ENCODE data around the gene GCNT1.
"Not testable (repeated sequence)": the region's sequence is repeated elsewhere in the genome, so short reads cannot be mapped to it uniquely, and the experiment has no call there.

Gene GCNT1

DNA sequence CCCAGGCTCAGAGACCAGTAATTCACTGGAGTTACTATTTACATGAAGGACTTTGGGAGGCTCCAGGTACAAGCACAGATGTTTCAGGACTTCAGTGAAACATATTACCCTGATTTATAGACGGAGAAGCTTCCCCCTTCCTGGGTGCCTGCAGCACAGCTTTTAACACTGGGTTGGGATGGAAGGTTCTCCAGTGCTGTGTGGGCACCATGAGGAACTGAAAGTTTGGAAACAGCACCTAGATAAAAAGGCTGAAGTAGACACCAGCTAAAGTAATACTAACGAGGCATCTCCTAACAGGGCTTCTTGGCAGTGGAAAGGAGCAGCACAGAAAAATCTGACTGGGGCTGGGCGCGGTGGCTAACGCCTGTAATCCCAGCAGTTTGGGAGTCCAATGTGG is 70.7 kb downstream of the GCNT1 start:
- no peak for DNase-seq
- TF ChIP-seq GATA1 (IDR thresholded peaks at IDR 0.05; ENCODE audit: low read depth, low read length) = no peak
- TF ChIP-seq POLR2A (IDR thresholded peaks at IDR 0.05; ENCODE audit: low read length) = no peak

DNA sequence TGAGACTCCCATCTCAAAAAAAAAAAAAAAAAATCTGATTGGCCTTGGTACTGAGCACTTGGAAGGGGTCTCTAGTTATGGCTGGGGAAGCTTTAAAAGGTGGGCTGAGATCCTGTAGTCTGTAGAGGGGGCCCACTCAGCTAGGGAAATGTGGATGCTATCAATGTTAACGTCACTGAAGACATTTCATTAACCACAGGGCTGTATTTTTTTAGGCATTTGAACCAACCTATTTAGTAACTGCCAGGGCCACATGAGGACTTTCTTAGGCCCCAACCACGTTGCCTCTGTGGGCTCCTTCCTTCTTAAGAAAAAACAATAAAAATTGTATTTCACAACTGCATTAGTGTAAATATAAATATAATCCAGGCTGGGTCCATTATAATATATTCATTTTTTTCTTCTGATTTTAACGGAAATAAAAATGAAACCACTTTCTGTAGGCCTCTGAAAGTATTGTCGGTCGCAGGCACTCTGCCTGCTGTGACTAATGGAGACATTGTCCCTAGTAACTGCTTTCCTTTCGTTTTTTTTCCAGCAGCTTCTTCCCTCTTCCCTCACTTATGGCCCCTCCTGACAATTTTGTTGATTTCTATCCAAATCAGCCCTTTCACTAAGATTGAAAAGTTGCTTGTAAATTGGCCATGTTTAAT is 71.6 kb downstream of the GCNT1 start:
- no peak for DNase-seq
- TF ChIP-seq POLR2A (IDR thresholded peaks at IDR 0.05; ENCODE audit: low read length) = no peak
- no peak for TF ChIP-seq GATA1 (IDR thresholded peaks at IDR 0.05; ENCODE audit: low read depth, low read length)

DNA sequence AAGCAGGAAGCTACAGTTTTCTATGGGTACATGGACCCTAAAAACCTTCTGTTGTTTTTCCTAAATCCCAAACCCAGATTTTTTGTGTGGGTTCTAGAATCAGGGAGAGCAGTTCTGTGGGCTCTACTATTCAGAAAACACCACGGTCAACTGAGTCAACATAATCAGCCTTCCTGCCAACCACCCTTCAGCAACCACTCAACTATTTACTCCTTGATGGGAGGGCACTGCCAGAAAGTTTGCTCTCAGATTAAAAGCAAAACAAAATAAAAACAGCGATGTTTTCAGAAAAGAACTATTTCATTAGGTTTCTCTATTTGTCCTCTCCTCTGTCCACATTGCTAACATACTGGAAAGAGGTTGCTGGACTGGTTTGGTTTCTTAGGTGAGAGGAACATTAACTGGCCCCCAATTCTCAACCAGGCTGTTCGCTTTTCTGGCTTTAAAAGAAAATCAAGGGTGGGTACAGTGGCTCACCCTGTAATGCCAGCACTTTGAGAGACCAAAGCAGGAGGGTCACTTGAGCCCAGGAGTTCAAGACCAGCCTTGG is 72.3 kb downstream of the GCNT1 start:
- no peak for DNase-seq
- TF ChIP-seq POLR2A (IDR thresholded peaks at IDR 0.05; ENCODE audit: low read length) = no peak
- TF ChIP-seq GATA1 (IDR thresholded peaks at IDR 0.05; ENCODE audit: low read depth, low read length) = no peak

DNA sequence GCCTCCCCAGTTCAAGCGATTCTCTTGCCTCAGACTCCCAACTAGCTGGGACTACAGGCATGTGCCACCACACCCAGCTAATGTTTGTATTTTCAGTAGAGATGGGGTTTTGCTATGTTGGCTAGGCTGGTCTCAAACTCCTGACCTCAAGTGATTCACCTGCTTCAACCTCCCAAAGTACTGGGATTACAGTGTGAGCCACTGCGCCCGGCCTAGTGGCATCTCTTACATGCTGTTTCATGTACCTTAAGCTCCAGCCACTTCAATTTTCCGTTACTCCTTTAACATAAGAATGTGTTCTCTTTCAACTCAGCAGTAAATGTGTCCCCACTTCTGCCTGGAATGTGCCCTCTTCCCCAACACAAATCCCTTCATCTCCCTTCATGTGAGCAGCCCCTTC is 73.9 kb downstream of the GCNT1 start:
- DNase-seq = not testable (repeated sequence)

DNA sequence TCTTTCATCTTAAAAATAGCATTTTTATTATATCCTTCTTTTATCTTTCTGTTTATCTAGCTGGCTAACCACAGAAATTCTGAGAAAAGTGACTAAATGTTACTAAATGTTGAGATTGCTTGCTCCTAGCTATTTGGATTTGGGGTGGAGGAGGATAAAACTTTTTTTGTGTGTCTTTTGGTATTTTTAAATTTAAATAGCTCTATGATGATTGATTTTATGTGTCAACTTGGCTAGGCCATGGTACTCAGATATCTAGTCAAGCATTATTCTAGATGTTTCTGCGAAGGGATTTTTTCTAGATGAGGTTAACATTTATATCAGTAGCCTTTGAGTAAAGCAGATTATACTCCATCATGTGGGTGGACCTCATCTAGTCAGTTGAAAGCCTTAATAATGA is 75.0 kb downstream of the GCNT1 start:
- no peak for TF ChIP-seq POLR2A (IDR thresholded peaks at IDR 0.05; ENCODE audit: low read length)
- TF ChIP-seq GATA1 (IDR thresholded peaks at IDR 0.05; ENCODE audit: low read depth, low read length) = no peak
- no peak for DNase-seq

DNA sequence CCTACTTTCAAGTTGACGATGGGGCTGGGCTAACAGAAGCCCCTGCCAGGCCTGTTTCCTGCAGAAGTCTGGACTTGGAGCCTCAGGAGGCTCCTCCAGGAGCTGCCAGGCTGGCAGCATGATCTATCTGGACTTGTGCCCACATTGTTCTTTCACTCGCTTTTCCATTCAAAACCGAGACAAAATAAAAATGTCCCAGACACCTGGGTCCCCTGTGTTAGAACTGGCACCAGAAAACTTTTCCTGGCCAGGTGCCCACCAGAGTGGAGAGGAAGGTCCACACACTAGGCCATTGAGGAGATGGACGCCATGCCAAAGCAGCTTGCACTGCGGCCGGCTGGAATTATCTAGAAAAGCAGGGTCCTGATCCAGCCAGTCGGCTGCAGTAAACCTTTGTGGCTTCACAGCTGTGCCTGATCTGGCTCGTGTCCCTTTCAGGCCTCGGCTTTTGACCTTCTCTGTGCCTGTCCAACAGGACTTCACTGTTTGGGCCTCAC is 78.2 kb downstream of the GCNT1 start:
- TF ChIP-seq GATA1 (IDR thresholded peaks at IDR 0.05; ENCODE audit: low read depth, low read length) (no peak), POLR2A (IDR thresholded peaks at IDR 0.05; ENCODE audit: low read length) (no peak)
- DNase-seq = no peak

DNA sequence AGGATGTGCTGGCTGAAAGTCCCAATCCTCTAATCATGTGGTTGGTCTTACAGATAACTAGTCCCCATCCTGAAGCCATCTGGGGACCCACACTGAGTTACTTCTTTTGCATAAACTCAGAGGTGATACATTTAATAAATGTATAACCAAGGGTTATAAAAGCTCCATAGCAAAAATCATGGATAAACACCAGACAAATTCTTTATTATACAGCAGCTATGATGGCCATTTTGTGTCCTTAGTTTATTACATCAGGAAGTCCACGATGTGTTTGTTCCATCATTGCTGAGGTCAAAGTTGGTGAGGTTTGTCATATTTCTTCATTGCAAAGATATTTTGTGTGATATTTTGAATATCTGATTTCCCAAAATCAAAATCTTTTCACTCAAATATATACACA is 80.2 kb downstream of the GCNT1 start:
- TF ChIP-seq GATA1 (IDR thresholded peaks at IDR 0.05; ENCODE audit: low read depth, low read length) = no peak
- TF ChIP-seq POLR2A (IDR thresholded peaks at IDR 0.05; ENCODE audit: low read length) = no peak

DNA sequence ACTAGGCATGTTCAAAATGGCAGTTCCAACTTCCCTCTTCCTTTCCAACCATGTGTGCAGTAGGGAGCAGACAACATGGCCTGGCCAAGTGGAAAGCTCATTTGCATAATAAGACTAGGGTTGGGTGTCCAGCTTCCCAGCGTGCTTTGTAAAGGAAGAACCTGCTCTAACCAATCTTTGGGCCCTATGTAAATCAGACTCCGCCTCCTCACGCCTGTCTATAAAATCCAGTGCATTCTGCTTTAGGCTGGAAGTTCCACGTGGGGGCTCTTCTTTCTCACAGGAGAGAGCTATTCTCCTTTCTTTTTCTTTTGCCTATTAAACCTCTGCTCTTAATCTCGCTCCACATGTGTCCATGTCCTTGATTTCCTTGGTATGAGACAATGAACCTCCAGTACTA is 83.4 kb downstream of the GCNT1 start:
- no peak for DNase-seq
- TF ChIP-seq POLR2A (IDR thresholded peaks at IDR 0.05; ENCODE audit: low read length) = no peak
- TF ChIP-seq GATA1 (IDR thresholded peaks at IDR 0.05; ENCODE audit: low read depth, low read length) = no peak

More for the DNA sequence above, 80.2 kb downstream of the GCNT1 start:
- DNase-seq = no peak

DNA sequence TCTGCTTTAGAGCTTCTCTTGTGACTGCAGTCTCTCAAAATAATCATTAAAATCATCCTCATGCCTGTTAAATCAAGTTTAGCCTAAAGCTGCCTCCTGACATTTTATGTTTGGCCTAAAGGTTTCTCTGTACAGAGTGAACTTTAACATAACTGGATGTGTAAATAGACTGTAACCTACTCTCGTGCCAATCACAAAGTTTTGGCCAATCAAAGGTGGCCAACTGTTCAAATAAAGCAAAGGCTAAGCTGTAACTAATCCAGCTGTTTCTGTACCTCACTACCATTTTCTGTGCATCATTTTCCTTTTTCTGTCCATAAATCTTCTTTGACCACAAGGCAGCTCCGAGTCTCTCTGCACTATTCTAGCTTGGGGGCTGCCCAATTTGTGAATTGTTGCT is 86.2 kb downstream of the GCNT1 start:
- TF ChIP-seq POLR2A (IDR thresholded peaks at IDR 0.05; ENCODE audit: low read length) = no peak
- TF ChIP-seq GATA1 (IDR thresholded peaks at IDR 0.05; ENCODE audit: low read depth, low read length) = no peak
- DNase-seq = no peak

DNA sequence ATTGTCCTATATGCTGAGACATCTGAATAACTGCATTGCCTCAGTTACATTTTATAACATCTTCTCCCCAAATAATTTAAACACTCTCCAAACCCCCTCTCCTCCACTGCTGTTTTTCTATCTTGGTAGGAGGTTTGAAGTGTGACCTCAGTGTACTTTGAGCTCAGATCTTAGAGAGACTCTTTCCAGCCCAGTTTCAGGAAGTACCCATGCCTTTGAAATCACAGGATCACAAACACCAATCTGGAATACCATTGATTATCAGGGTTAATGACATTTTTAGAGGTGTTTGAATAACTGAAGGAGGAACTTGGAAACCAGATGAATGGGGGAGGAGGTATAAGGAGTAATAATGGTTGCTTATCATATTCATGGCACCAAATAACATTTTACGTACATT is 93.2 kb downstream of the GCNT1 start:
- no peak for DNase-seq
- TF ChIP-seq POLR2A (IDR thresholded peaks at IDR 0.05; ENCODE audit: low read length) = no peak
- no peak for TF ChIP-seq GATA1 (IDR thresholded peaks at IDR 0.05; ENCODE audit: low read depth, low read length)

DNA sequence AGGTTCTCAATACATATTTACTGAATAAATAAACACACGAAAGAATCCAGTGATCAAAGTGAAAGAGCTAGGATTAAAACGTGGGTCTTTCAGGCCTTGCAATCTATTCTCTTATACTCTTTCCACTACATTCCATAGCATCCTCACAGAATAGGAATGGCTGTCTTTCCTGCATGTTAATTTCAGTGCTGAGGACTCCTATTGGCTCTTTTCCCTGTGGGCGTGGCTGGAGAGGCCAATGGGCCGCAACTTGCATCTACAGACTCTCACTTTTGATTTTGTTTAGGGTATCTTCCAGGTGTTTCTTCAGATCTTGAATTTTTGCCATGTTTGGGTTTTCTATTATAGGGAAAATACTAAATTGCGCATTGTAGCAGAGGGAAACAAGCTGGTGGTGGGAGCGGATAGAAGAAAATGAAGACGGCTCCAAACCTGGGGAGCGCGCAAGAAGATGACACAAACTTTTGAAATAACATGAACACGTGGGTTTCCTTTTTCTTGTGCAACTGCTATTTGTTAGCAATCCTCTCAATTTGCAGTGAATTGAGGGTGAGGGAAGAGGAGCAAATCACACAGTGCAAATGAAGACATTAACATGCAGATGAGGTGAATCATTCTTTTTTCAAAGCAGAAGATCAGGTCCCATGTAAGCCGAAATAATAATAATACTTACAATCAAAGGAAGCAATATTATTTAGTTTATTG is 93.9 kb downstream of the GCNT1 start:
- no peak for TF ChIP-seq GATA1 (IDR thresholded peaks at IDR 0.05; ENCODE audit: low read depth, low read length)
- TF ChIP-seq POLR2A (IDR thresholded peaks at IDR 0.05; ENCODE audit: low read length) = no peak
- no peak for DNase-seq

DNA sequence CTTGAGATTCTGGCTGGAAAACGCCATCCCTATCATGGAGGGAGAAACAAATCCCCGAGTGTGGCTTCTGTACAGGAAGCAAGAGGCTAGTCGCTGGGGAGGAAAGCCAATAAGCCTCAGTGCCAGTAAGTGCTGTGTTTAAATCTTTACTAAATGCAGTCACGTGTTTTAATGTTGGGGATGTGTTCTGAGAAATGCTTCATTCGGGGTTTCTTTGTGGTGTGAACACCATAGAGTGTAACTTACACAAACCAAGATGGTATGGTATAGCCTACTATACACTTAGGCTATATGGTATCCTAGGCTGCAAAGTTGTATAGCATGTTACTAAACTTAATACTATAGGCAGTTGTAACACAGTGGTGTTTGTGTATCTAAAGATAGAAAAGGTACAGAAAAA is 94.7 kb downstream of the GCNT1 start:
- no peak for TF ChIP-seq POLR2A (IDR thresholded peaks at IDR 0.05; ENCODE audit: low read length)
- no peak for TF ChIP-seq GATA1 (IDR thresholded peaks at IDR 0.05; ENCODE audit: low read depth, low read length)
- no peak for DNase-seq
